H1 (cell line): ENCODE data around the gene TMEM260.

Source experiments
- EP300 ChIP-seq, 2 experiments: IDR thresholded peaks; 1 replicate in 1 of 2; 2 replicates in 1 of 2; pipeline ENCODE4 v1.6.1; 2011 to 2012; ENCODE audit warnings: low read depth in 2 of 2, low read length in 2 of 2, mild to moderate bottlenecking in 2 of 2, borderline replicate concordance in 1 of 2, inconsistent platforms in 1 of 2, moderate library complexity in 1 of 2
- GABPA ChIP-seq: IDR thresholded peaks from 2 replicates; pipeline ENCODE4 v1.6.1; 2011; ENCODE audit warnings: mild to moderate bottlenecking, low read length, moderate library complexity, borderline replicate concordance; ENCODE audit not compliant: insufficient read depth
- KDM1A ChIP-seq: fragments of 200-600, 300-600 bp; sonication (generic); IDR thresholded peaks from 2 replicates; pipeline ENCODE4 v1.7.1; 2016; ENCODE audit warnings: mild to moderate bottlenecking, low read length, borderline replicate concordance
- POLR2A ChIP-seq, 2 experiments: IDR thresholded peaks; 1 replicate in 1 of 2; 2 replicates in 1 of 2; pipeline ENCODE4 v1.6.1; 2011; ENCODE audit warnings: low read depth in 2 of 2, low read length in 2 of 2, mild to moderate bottlenecking in 2 of 2; ENCODE audit errors: control extremely low read depth in 1 of 2
- RAD21 ChIP-seq, 2 experiments: IDR thresholded peaks in 1 of 2; conservative IDR thresholded peaks in 1 of 2; 2 replicates each; pipeline ENCODE4 v1.6.1; 2011; ENCODE audit warnings: low read depth in 2 of 2, low read length in 2 of 2, improper control_type of control experiment in 1 of 2, inconsistent platforms in 1 of 2, mild to moderate bottlenecking in 1 of 2, moderate library complexity in 1 of 2
- RXRA ChIP-seq: IDR thresholded peaks from 2 replicates; pipeline ENCODE4 v1.6.1; 2011; ENCODE audit warnings: low read depth, mild to moderate bottlenecking, low read length, moderate library complexity; ENCODE audit not compliant: insufficient read depth
- SIX5 ChIP-seq: IDR thresholded peaks from 2 replicates; pipeline ENCODE4 v1.6.1; 2011; ENCODE audit warnings: mild to moderate bottlenecking, low read depth, low read length
- SP1 ChIP-seq: IDR thresholded peaks from 2 replicates; pipeline ENCODE4 v1.6.1; 2011; ENCODE audit warnings: low read depth, low read length
- SUZ12 ChIP-seq: fragments of 200-600 bp; sonication (generic); IDR thresholded peaks from 2 replicates; pipeline ENCODE4 v1.6.1; 2012; ENCODE audit warnings: mild to moderate bottlenecking, inconsistent platforms, low read length, moderate library complexity, mixed read lengths
- TAF7 ChIP-seq: optimal IDR thresholded peaks from 2 replicates; pipeline ENCODE3; 2011; ENCODE audit warnings: low read depth, mild to moderate bottlenecking, inconsistent platforms, low read length, moderate library complexity, borderline replicate concordance
- TF ChIP-seq, protein P1 (sequence below): IDR thresholded peaks from 2 replicates; pipeline ENCODE4 v1.6.1; 2012; ENCODE audit warnings: inconsistent platforms

DNA sequence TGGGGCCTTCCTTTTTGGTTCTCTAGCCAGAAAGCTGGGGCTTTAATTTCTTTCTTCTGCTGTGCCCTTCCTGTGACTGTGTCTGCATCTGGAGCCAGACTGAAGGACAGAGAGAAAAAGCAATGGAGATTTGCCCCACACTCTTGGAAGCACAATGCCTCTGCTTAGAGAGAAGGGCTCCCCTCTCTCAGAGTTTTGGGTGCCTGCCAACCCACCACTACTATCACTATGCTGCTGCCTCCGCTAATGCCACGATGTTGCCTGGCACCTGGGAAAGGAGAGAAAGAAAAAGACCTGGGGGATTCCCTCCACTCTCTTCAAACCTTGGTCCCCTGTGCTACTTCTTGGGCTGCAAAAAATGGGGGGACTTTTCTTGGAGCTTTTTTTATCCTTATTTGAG is 52.6 kb downstream of the TMEM260 start:
- TF ChIP-seq SIX5 (no peak), POLR2A (IDR thresholded peaks at IDR 0.05; ENCODE audit: control extremely low read depth in 1 of 2, low read depth in 2 of 2, low read length in 2 of 2) (no peak), RAD21 (IDR thresholded peaks at IDR 0.05 in 1 of 2, conservative IDR thresholded peaks at IDR 0.05 in 1 of 2; ENCODE audit: low read depth in 2 of 2, low read length in 2 of 2) (no peak), GABPA (no peak), TAF7 (no peak), EP300 (IDR thresholded peaks at IDR 0.05; ENCODE audit: borderline replicate concordance in 1 of 2, low read depth in 2 of 2, low read length in 2 of 2) (no peak), SP1 (no peak), KDM1A (no peak), RXRA (no peak), SUZ12 (no peak)
- TF ChIP-seq, protein P1, sequence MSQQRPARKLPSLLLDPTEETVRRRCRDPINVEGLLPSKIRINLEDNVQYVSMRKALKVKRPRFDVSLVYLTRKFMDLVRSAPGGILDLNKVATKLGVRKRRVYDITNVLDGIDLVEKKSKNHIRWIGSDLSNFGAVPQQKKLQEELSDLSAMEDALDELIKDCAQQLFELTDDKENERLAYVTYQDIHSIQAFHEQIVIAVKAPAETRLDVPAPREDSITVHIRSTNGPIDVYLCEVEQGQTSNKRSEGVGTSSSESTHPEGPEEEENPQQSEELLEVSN, result no peak
